Glutamatergic neuron (in vitro differentiated cells): ENCODE results near the gene PLXDC2. TPM values are rescaled to one million over a fixed set of nuclear protein-coding genes. Genes with fewer than 3 reads are reported as not detected.

Experiments
- DNase-seq: peaks from one replicate; pipeline ENCODE4 v3.0.0; 2022
- H3K27ac Mint-ChIP-seq: one replicate; pipeline ENCODE4 v1.8.0; 2020; ENCODE audit warnings: mild to moderate bottlenecking, mixed read lengths, inconsistent platforms; ENCODE audit not compliant: unreplicated experiment
- H3K27me3 Mint-ChIP-seq: one replicate; pipeline ENCODE4 v1.8.0; 2020; ENCODE audit warnings: mild to moderate bottlenecking, moderate library complexity, mixed read lengths, inconsistent platforms; ENCODE audit not compliant: unreplicated experiment
- H3K36me3 Mint-ChIP-seq: one replicate; pipeline ENCODE4 v1.8.0; 2020; ENCODE audit warnings: mild to moderate bottlenecking, mixed read lengths, inconsistent platforms; ENCODE audit not compliant: unreplicated experiment
- H3K4me1 Mint-ChIP-seq: one replicate; pipeline ENCODE4 v1.8.0; 2020; ENCODE audit warnings: mild to moderate bottlenecking, low read depth, mixed read lengths, inconsistent platforms; ENCODE audit not compliant: unreplicated experiment
- H3K4me3 Mint-ChIP-seq: one replicate; pipeline ENCODE4 v1.8.0; 2020; ENCODE audit warnings: mild to moderate bottlenecking, mixed read lengths, inconsistent platforms; ENCODE audit not compliant: unreplicated experiment
- H3K9me3 Mint-ChIP-seq: one replicate; pipeline ENCODE4 v1.8.0; 2020; ENCODE audit warnings: mild to moderate bottlenecking, moderate library complexity, mixed read lengths, inconsistent platforms; ENCODE audit not compliant: unreplicated experiment
- CTCF ChIP-seq: fragments of 200-600 bp; sonication (generic); IDR thresholded peaks from one replicate; pipeline ENCODE4 v1.5.0; 2021; ENCODE audit not compliant: partially characterized antibody, unreplicated experiment
- total RNA-seq: library from RNA; stranded (reverse); fragmentation: NEBNext Ultra II Directional; extraction: Animal tissue kit (Norgen Biotek cat#: 25700); gene quantifications from one replicate; pipeline ENCODE4 v1.2.1, GENCODE V29; 2021; ENCODE audit not compliant: unreplicated experiment

Gene PLXDC2
- total RNA-seq, 1 donor from 2014 or later: 3.9 TPM

DNA sequence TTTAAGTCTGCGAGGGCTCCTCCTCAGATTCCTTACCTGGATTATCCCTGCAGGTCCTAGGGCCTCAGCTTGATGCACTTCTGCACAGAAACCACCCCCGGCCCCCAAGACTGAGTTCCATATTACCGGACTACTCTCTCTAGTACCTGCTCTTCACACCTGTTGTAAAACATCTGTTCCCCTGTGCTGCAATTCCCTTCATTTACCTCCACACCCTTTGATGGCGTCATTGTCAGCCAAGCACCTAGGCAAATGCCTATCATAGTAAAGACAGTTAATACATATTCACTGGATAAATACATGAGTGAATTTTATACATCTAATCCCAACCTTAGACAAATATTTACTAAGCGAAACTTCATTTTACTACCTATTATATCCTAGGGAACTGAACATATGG is 275.5 kb downstream of the PLXDC2 start:
- no peak overlapping the region for H3K4me3 Mint-ChIP-seq
- no peak for DNase-seq
- no peaks in the 10 kb centered on the region for H3K4me1 Mint-ChIP-seq
- H3K9me3 Mint-ChIP-seq: no peaks in the 10 kb centered on the region
- H3K36me3 Mint-ChIP-seq: no peaks in the 10 kb centered on the region
- H3K27me3 Mint-ChIP-seq: no peaks in the 10 kb centered on the region
- no peak overlapping the region for H3K27ac Mint-ChIP-seq
- no peak for TF ChIP-seq CTCF

GRCh38 chr10:20093600-20093999 is 277.4 kb downstream of the PLXDC2 start:
- Mint-ChIP-seq H3K4me3 (no peak overlapping the region), H3K27ac (no peak overlapping the region), H3K9me3 (no peaks in the 10 kb centered on the region), H3K36me3 (no peaks in the 10 kb centered on the region), H3K27me3 (no peaks in the 10 kb centered on the region), H3K4me1 (peaks cover 3% of the 10 kb centered on the region)
- no peak for TF ChIP-seq CTCF
- DNase-seq: no peak

DNA sequence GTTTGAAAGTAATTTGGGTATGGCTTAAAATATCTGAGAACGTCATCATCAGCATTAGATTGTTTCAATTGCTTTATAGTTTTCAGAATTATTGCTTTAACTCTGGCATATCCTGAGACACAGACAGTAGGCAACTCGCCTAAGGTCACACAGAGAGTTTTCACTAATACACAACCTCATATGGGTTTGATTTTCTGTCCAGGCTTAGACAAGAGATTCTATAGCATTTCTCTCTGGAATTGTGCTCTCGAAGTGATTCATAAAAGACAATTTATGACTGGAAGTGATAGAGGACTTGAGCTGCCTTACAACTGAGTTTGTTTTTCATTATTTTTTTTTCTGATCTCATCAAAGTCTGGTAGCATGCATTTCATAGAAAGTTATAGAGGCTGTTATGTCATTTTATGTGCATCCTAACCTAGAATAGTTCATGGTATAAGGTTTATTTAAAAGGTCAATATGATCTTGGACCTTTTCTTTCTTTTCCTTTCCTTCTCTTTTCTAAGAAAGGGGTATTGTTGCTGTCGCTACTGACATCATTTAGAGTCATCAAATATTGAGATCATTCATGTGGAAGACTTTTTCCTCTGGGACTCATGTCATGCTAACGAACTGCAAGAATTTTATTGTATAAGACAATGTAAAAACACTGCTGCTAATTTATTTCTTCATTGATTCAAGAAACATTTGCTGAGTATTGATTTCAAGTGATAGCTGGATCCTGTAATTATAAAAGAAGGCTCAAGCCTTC is 278.2 kb downstream of the PLXDC2 start:
- no peaks in the 10 kb centered on the region for H3K27me3 Mint-ChIP-seq
- TF ChIP-seq CTCF: no peak
- no peak for DNase-seq
- no peaks in the 10 kb centered on the region for H3K9me3 Mint-ChIP-seq
- H3K4me1 Mint-ChIP-seq: peaks cover 3% of the 10 kb centered on the region
- H3K36me3 Mint-ChIP-seq: no peaks in the 10 kb centered on the region
- no peak overlapping the region for H3K4me3 Mint-ChIP-seq
- H3K27ac Mint-ChIP-seq: no peak overlapping the region

DNA sequence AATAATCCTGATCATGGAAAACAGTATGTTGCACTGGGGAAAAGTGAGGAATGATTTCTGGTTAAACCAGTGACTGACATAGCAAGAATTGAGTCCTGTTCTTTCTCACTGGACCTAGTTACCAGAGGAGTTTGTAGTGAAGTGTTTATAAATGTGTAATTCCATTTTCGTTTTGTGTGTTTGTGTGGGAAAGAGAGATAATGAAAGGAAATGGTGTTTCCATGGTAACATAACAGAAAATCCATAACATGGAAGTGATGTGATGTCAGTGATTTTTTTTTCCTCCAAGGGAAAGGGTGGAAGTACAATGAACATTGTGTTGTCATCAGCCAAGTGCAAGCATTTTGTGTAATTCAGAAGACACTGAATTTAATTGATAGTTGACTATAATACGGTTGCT is 283.9 kb downstream of the PLXDC2 start:
- TF ChIP-seq CTCF: no peak
- Mint-ChIP-seq H3K27me3 (no peaks in the 10 kb centered on the region), H3K36me3 (no peaks in the 10 kb centered on the region), H3K27ac (no peak overlapping the region), H3K4me3 (no peak overlapping the region), H3K4me1 (peaks cover 6% of the 10 kb centered on the region), H3K9me3 (no peaks in the 10 kb centered on the region)
- no peak for DNase-seq

GRCh38 chr10:20105236-20105635 is 289.0 kb downstream of the PLXDC2 start:
- Mint-ChIP-seq H3K36me3 (no peaks in the 10 kb centered on the region), H3K27ac (no peak overlapping the region), H3K4me1 (peaks cover under 1% of the 10 kb centered on the region), H3K9me3 (no peaks in the 10 kb centered on the region), H3K27me3 (no peaks in the 10 kb centered on the region), H3K4me3 (no peak overlapping the region)
- TF ChIP-seq CTCF: no peak
- no peak for DNase-seq
